Right lobe of liver (tissue), 4 donors: ENCODE data around the gene ZCCHC24.

Source experiments
- CTCF ChIP-seq, 4 donors: fragments of 200-600 bp in 3 of 4; fragments of 450-650 bp in 1 of 4; IDR thresholded peaks; one replicate each; pipeline versions ENCODE4 v1.5.1 to v1.8.0; 2016 to 2022; ENCODE audit warnings: antibody characterized with exemption in 4 of 4, mild to moderate bottlenecking in 2 of 4
- POLR2A ChIP-seq: fragments of 450-650 bp; IDR thresholded peaks from one replicate; pipeline ENCODE4 v1.6.1; 2017; ENCODE audit warnings: antibody characterized with exemption, mild to moderate bottlenecking
- donor health status: DM: no; HTN: no; CAD: no.
- donor health status: DM: no; HTN: no; CAD: no.
- donor health status: DM: no; HTN: yes; CAD: no.

- TF ChIP-seq CTCF (IDR thresholded peaks at IDR 0.05), result no peak
- TF ChIP-seq POLR2A, result no peak
Measured at GRCh38 chr10:79349072-79349491, 96.3 kb downstream of the ZCCHC24 start.
